NOMO-1 treated with dmso at 0.1 percent for 144 hours (cell line): ENCODE results near the gene EXOC3L4.
"Not testable (repeated sequence)": the region's sequence is repeated elsewhere in the genome, so short reads cannot be mapped to it uniquely, and the experiment has no call there.

Experiments used
- DNase-seq: peaks from one replicate; lab custom pipeline; 2025; ENCODE audit not compliant: unreplicated experiment; lab: John Stamatoyannopoulos, UW

The EXOC3L4 gene

DNA sequence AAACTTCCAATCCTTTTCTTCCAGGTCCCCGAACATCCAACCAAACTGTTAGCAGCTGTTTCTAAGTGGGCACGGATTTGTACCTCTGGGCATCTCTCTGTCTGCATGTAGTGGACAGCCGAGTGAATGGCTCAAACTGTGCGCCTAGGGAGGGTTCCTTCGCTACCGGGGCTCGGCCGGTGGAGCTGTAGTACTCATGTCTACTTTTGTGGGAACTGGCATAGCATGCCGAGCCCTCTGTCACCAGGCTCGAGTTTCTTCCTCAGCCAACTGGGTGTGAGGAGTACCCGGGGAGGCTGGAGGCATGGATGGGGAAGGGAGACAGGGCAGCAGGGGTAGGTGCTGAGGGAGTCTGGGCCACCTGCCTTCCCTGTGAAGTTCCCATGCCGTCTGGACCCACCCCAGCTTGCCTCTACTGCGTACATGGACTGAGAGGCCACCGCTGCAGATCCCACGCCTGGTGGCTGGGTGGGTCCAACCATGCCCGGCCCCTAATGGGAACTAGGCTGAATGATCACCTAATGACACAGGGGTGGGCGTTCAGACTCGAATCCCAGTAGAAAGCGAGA lies 51.7 kb downstream of the EXOC3L4 start:
- no peak for DNase-seq

DNA sequence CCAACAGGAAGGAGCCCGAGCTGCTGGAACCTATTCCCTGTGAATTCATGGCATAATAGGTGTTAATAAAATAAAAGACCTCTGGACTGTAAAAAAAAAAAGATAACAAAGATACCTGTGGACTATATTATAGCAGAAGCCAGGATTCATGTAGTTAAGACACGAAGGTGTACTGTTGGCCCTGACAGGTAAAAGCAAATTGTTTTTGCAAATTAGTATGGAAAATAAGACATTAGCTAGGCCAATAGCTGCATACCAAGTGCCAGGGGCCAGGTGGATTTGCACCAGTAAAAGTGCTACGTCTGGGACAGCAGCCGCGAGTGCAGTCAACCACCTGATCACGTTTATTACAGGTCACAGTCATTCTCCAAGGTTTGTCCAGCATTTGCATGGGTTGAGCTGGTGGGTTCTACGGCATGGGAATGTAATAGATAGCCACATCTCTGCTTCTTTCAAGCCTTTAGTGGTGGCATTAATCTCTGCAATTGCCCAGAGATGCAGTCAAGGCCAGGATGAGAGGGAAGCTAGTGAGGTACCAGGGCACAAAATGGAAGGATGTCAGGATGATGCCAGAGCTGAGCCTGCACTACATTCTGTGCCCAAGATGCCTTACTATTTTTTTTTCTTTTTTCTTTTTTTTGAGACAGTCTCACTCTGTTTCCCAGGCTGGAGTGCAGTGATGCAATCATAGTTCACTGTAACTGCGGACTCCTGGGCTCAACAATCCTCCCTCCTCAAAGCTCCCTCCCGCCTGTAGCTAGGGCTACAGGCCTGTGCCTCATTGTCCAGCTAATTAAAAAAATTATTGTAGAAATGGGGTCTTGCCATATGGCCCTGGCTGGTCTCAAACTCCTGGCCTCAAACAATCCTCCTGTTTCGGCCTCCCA lies 55.1 kb downstream of the EXOC3L4 start:
- no peak for DNase-seq

DNA sequence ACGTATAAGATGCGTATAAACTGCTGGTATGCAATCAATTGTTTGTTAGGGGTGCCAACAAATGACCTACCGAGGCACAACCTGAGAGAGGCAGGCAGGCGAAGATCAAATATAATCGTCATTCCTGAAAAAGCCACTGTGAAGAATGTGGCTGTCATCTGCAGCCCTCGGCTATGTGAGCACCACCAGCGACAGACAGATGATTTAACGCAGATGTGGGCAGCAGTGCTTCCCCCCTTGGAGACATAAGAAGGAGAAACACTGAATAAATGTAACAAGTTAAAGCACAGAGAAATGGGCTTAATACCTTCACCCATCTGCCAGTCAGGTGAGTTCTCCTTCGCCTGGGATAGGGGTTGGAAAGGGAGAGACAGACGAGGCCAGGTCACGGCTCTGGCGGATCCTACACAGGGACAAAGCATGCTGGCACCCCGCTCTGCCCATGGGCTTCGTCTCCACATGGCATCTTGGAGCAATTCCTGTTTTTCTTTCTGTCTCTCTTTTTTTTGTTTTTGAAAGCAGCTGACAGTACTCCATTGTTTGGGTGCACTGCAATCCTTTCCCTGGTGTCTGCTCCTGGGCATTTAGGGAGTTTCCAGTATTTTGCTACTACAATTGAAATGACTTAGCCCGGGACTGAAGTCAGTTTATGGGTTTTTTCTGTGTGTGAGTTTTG lies 56.9 kb downstream of the EXOC3L4 start:
- DNase-seq = no peak

DNA sequence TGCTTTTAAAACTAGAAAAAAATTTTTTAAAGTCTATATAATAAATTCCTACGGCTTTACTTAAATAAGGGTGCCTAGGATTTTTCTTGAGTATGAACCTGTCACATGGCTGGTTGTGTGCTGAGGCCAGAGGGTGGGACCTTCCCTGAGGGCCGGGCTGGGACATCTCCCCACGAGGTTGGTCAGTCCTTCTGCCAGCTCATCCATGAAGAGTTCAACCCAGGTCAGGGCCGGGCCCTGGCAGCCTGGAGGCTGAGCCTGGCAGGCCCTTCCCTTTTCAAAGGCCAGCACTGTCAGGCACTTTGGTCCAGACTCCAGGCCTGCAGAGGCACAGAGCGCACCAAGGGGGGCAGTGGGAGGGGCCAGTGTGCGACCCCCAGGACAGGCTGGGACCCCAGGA lies 60.5 kb downstream of the EXOC3L4 start:
- DNase-seq = no peak

DNA sequence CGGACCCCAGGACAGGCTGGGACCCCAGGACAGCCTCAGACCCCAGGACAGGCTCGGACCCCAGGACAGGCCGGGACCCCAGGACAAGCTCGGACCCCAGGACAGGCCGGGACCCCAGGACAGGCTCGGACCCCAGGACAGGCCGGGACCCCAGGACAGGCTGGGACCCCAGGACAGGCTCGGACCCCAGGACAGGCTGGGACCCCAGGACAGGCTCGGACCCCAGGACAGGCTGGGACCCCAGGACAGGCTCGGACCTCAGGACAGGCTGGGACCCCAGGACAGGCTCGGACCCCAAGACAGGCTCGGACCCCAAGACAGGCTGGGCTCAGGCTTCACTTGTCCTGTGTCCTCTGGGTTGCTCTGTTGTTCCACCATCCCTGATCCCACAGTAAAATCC lies 60.9 kb downstream of the EXOC3L4 start:
- not testable (repeated sequence) for DNase-seq

DNA sequence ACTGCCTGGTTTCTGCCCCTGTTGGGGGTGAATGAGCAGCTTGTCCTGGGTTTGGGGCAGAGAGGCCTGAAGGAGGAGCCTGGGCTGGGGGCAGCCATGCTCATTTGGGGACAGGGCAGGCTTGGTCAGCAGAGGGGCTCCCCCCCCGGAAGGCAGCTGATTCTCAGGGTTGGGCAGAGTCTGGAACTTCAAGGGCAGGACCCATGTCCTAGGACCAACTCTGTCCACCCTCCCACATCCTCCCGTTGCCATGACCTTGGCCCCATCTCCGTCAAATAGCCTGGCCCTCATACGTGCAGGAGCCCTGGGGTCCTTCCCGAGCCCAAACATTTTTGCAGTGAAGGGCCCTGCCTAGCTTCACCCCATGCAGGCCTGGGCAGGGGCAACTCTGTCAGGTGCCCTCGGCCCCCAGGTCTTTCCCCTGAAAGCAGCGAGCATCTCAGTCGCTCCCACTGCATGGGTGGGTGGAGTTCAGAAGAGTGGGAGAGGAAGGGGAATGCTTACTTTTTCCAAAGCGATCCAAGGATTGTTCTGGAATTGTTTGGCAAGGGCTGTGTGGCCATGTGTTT lies 61.4 kb downstream of the EXOC3L4 start:
- DNase-seq = no peak

DNA sequence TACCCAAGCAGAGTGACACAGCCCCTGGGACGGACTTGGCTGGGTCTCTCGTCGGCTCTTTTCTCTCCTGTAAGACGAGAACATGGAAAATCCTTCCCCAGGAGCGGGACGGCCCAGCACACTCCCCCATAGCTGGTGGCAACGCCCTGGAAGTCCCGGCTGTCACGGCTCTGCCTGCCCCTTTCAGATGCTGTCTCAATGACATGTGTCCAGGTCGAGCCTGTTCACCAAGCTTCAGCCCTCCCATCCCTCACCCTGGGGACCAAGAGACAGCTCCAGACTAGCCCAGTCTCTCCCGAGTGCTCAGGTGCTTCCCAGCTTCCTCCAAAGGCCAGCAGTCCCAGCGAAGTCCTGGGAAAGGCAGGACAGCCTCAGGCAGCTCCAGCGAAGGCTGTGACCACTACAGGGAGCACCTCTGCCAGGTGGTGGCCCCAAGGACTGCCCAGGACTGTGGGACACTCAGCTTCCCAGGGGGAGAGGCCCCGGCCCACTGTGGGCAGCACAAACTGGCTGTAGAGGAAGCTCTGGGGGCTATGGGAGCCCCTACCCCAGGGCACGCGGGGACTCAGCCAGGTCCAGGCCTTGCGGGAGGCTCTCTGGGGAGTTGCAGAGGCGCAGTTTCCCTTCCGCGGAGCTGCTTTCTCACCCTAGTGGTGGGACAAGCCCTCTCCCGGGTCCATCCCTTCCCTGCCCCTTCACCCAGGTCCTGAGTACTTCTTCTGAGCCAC lies 62.3 kb downstream of the EXOC3L4 start:
- DNase-seq = no peak

DNA sequence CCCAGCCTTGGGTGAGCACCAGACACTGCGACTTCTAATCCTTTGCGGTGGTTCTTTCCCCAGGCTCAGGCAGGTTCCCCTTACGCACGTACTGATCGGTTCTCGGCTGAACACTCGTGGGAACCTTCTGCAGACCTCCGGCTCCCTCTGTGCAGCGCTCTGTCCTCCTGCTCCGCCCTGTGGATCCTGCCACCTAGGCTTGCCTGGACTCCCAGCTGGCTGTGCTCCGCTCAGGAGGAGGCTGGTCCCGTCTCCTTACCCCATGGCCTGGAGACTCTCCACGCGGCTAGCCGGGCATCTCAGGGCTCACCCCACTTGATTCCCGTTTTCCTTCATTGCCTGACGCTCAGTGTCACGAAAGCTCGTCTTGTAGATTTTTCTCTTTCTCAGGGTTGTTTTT lies 63.4 kb downstream of the EXOC3L4 start:
- no peak for DNase-seq

DNA sequence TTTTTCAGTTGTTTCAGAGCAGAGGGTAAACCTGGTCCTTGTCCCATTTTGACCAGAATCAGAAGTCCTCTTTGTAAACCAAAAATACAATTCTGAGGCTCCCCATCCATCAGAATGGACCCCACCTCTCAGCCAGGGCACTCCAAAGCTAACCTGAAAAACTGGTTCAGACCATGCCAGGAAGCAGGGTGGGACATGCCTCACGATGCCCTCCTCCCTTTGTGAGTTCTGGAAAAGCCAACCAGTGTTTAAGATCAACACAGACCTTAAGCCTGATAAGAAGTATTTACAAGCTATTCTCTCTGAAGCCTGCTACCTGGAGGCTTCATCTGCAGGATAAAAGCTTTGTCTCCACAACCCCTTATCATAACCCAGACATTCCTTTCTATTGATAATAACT lies 64.2 kb downstream of the EXOC3L4 start:
- DNase-seq = no peak
